WTC11 (cell line): ENCODE measurements around the gene ZNF185. TPM values are rescaled to one million over a fixed set of nuclear protein-coding genes. Genes with fewer than 3 reads are reported as not detected.
"Not testable (repeated sequence)": the region's sequence is repeated elsewhere in the genome, so short reads cannot be mapped to it uniquely, and the experiment has no call there.

Experiments used
- ATAC-seq: fragments of 200-7000 bp; cut with Tn5 transposase; 2 replicates; pipeline ENCODE4 v1.10.0; 2021; ENCODE audit warnings: mild to moderate bottlenecking, moderate library complexity
- CTCF ChIA-PET: fragments of 300-600 bp; sonication (Branson Sonifier 250); formaldehyde crosslinking; loops from one replicate; lab custom pipeline; 2021; ENCODE audit warnings: antibody characterized with exemption; lab: Charles Lee
- POLR2A ChIA-PET: fragments of 350-600 bp; sonication (Branson Sonifier 250); formaldehyde crosslinking; loops from one replicate; lab custom pipeline; 2021; ENCODE audit warnings: antibody characterized with exemption; lab: Charles Lee
- DNase-seq: peaks from one replicate; pipeline ENCODE4 v3.0.0; 2021; ENCODE audit warnings: low spot score
- H3K27ac Mint-ChIP-seq: 2 replicates; pipeline ENCODE4 v1.8.0; 2021; ENCODE audit warnings: mixed read lengths
- H3K27me3 Mint-ChIP-seq: 2 replicates; pipeline ENCODE4 v1.8.0; 2021; ENCODE audit warnings: low read depth, mild to moderate bottlenecking, moderate library complexity, mixed read lengths
- H3K36me3 Mint-ChIP-seq: 2 replicates; pipeline ENCODE4 v1.8.0; 2021; ENCODE audit warnings: mixed read lengths
- H3K4me1 Mint-ChIP-seq: 2 replicates; pipeline ENCODE4 v1.8.0; 2022; ENCODE audit warnings: mixed read lengths
- H3K4me3 Mint-ChIP-seq: 2 replicates; pipeline ENCODE4 v1.8.0; 2021; ENCODE audit warnings: mild to moderate bottlenecking, moderate library complexity, mixed read lengths
- H3K9me3 Mint-ChIP-seq: 2 replicates; pipeline ENCODE4 v1.8.0; 2021; ENCODE audit warnings: mixed read lengths
- AR ChIP-seq: fragments of 250-450 bp; sonication (Bioruptor Pico); IDR thresholded peaks from 2 replicates; pipeline ENCODE4 v1.9.0; 2021; ENCODE audit warnings: mild to moderate bottlenecking
- ARID4B ChIP-seq: sonication (generic); formaldehyde crosslinking; IDR thresholded peaks from 2 replicates; pipeline ENCODE4 v1.8.0; 2023; ENCODE audit warnings: missing genetic modification reagents, mild to moderate bottlenecking, borderline replicate concordance
- ATF3 ChIP-seq: sonication (generic); formaldehyde crosslinking; conservative IDR thresholded peaks from 2 replicates; pipeline ENCODE4 v1.8.1; 2022; ENCODE audit warnings: mild to moderate bottlenecking, missing genetic modification reagents
- EMX1 ChIP-seq: fragments of 250-450 bp; sonication (Bioruptor Pico); IDR thresholded peaks from 2 replicates; pipeline ENCODE4 v1.8.0; 2021; ENCODE audit warnings: mild to moderate bottlenecking
- GRHL2 ChIP-seq: fragments of 250-450 bp; sonication (Bioruptor Pico); IDR thresholded peaks from 2 replicates; pipeline ENCODE4 v1.8.0; 2022; ENCODE audit warnings: mild to moderate bottlenecking, moderate library complexity; ENCODE audit not compliant: insufficient replicate concordance, severe bottlenecking
- GTF2I ChIP-seq: fragments of 250-450 bp; sonication (Bioruptor Pico); conservative IDR thresholded peaks from 2 replicates; pipeline ENCODE4 v1.4.0; 2021; ENCODE audit warnings: mild to moderate bottlenecking
- JUN ChIP-seq: sonication (generic); formaldehyde crosslinking; IDR thresholded peaks from 2 replicates; pipeline ENCODE4 v1.8.0; 2023; ENCODE audit warnings: mild to moderate bottlenecking, missing genetic modification reagents
- RELA ChIP-seq: sonication (generic); formaldehyde crosslinking; IDR thresholded peaks from 2 replicates; pipeline ENCODE4 v1.8.1; 2022; ENCODE audit warnings: missing genetic modification reagents, mild to moderate bottlenecking, borderline replicate concordance
- ZNF425 ChIP-seq: fragments of 250-450 bp; sonication (Bioruptor Pico); conservative IDR thresholded peaks from 2 replicates; pipeline ENCODE4 v1.9.0; 2021; ENCODE audit warnings: mild to moderate bottlenecking
- ZNF512 ChIP-seq: sonication (generic); formaldehyde crosslinking; IDR thresholded peaks from 2 replicates; pipeline ENCODE4 v1.8.1; 2022; ENCODE audit warnings: missing genetic modification reagents, borderline replicate concordance
- ZNF671 ChIP-seq: fragments of 250-450 bp; sonication (Bioruptor Pico); IDR thresholded peaks from 2 replicates; pipeline ENCODE4 v1.8.0; 2021; ENCODE audit warnings: mild to moderate bottlenecking
- total RNA-seq: library from RNA; stranded (reverse); gene quantifications from 3 replicates; pipeline ENCODE4 v1.2.3, GENCODE V29; 2021
- TF ChIP-seq, protein P1 (sequence below): fragments of 200-600 bp; IDR thresholded peaks from 2 replicates; pipeline ENCODE4 v1.8.0; 2022; ENCODE audit warnings: antibody characterized with exemption
- TF ChIP-seq, protein P2 (sequence below): sonication (generic); formaldehyde crosslinking; IDR thresholded peaks from 2 replicates; pipeline ENCODE4 v1.8.1; 2023; ENCODE audit warnings: mild to moderate bottlenecking, moderate library complexity, missing genetic modification reagents
- TF ChIP-seq, protein P3 (sequence below): sonication (generic); formaldehyde crosslinking; IDR thresholded peaks from 2 replicates; pipeline ENCODE4 v1.8.0; 2023; ENCODE audit warnings: missing genetic modification reagents

The ZNF185 gene
- total RNA-seq, 1 experiment from 2014 or later: 8.2 TPM

DNA sequence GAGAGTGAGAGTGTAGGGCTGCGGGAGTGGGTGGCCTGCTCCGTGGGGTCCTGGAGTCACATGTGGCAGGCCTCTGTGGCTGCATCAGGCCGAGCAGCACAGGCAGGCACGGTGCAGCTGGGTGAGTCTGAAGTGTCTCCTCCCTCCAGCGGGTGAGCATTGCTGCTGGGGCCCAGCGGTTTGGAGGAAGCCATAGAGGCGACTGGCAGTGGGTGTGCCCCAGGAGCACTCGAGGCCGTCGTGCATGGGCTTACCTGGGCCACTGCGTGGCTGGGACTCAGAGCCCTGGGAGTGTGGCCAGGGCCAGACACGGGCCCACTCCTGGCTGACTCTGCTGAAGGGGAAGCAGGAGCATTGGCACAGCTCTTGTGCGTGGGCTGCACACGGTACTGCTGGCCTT, 10.6 kb downstream of the ZNF185 start (continued):
- TF ChIP-seq ZNF425 (no peak), GRHL2 (CRISPR knock-in tag) (no peak), AR (CRISPR knock-in tag) (no peak), ZNF512 (CRISPR knock-in tag) (no peak)

- H3K4me1 Mint-ChIP-seq, POLR2A ChIA-PET, H3K9me3 Mint-ChIP-seq, H3K4me3 Mint-ChIP-seq, H3K36me3 Mint-ChIP-seq, DNase-seq, H3K27me3 Mint-ChIP-seq, H3K27ac Mint-ChIP-seq, ATAC-seq: not testable (repeated sequence)
- CTCF ChIA-PET: interaction anchor here (0.7 kb wide), 1 partner anchor 123 kb away, joined by 3 read pairs; no protein-coding TSS in a partner anchor
These were observed 12.2 kb downstream of the ZNF185 start for GRCh38 chrX:152910018-152910417.

DNA sequence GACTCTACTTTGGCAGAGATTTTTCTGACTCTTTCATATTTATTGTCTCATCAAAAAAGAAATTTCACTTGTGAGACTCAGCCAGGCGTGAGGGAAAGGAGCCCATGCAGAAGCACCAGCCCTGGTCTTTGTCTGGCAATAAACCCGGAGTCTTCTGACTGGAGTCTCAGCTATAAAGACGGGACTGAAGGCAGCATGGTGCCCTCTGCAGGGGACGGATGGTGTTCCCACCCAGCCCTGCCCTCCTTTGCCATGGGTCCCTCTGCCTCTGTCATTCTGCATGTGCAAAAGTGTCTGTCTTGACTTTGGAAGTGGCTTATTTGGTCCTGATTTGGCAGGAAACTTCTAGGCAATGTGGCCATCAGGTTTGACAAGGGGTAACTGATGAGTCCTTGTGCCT, 14.2 kb downstream of the ZNF185 start:
- CTCF ChIA-PET: interaction anchor here (0.6 to 6.6 kb wide), 10 partner anchors 7 to 91 kb away, joined by 3 to 42 read pairs (median 4); partner anchors contain the start of genes CETN2 and NSDHL
- DNase-seq (no peak), ATAC-seq (no peak)

DNA sequence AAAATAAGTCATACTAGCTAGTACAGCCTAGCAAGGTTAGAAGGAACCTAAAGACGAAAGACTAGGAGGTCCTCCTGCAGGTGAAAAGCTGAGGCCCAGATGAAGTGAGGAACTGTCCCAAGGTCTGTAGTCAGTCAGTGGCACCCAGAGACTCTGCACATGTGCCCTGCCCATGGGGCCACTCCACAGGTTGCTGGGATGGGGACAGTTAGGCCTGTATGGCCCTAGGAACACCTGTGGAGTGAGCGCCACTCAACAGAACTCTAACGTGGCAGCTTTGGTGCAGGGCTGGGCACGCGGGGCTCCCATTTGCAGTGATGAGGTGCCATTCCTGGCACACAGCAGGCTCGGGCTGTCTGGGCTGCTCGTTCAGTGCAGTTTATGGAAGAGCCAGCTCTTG, 14.8 kb downstream of the ZNF185 start:
- no peak for DNase-seq
- Mint-ChIP-seq H3K27ac (no peak overlapping the region), H3K27me3 (no peaks in the 10 kb centered on the region; the same call in 1 of the 2 replicates), H3K4me1 (peaks cover 6% of the 10 kb centered on the region), H3K9me3 (no peaks in the 10 kb centered on the region), H3K4me3 (no peak overlapping the region), H3K36me3 (no peaks in the 10 kb centered on the region)
- no peak for ATAC-seq
- POLR2A ChIA-PET: no interaction called here
- CTCF ChIA-PET: interaction anchor here (0.8 to 6.6 kb wide), 12 partner anchors 7 to 91 kb away, joined by 3 to 42 read pairs (median 6); partner anchors contain the start of genes CETN2 and NSDHL
- TF ChIP-seq, protein P1, sequence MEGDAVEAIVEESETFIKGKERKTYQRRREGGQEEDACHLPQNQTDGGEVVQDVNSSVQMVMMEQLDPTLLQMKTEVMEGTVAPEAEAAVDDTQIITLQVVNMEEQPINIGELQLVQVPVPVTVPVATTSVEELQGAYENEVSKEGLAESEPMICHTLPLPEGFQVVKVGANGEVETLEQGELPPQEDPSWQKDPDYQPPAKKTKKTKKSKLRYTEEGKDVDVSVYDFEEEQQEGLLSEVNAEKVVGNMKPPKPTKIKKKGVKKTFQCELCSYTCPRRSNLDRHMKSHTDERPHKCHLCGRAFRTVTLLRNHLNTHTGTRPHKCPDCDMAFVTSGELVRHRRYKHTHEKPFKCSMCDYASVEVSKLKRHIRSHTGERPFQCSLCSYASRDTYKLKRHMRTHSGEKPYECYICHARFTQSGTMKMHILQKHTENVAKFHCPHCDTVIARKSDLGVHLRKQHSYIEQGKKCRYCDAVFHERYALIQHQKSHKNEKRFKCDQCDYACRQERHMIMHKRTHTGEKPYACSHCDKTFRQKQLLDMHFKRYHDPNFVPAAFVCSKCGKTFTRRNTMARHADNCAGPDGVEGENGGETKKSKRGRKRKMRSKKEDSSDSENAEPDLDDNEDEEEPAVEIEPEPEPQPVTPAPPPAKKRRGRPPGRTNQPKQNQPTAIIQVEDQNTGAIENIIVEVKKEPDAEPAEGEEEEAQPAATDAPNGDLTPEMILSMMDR: no peak
- TF ChIP-seq EMX1 (no peak), ZNF671 (no peak), ARID4B (CRISPR knock-in tag) (no peak), JUN (no peak)
- TF ChIP-seq, protein P2, sequence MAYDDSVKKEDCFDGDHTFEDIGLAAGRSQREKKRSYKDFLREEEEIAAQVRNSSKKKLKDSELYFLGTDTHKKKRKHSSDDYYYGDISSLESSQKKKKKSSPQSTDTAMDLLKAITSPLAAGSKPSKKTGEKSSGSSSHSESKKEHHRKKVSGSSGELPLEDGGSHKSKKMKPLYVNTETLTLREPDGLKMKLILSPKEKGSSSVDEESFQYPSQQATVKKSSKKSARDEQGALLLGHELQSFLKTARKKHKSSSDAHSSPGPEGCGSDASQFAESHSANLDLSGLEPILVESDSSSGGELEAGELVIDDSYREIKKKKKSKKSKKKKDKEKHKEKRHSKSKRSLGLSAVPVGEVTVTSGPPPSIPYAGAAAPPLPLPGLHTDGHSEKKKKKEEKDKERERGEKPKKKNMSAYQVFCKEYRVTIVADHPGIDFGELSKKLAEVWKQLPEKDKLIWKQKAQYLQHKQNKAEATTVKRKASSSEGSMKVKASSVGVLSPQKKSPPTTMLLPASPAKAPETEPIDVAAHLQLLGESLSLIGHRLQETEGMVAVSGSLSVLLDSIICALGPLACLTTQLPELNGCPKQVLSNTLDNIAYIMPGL: no peak
- TF ChIP-seq, protein P3, sequence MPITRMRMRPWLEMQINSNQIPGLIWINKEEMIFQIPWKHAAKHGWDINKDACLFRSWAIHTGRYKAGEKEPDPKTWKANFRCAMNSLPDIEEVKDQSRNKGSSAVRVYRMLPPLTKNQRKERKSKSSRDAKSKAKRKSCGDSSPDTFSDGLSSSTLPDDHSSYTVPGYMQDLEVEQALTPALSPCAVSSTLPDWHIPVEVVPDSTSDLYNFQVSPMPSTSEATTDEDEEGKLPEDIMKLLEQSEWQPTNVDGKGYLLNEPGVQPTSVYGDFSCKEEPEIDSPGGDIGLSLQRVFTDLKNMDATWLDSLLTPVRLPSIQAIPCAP (CRISPR knock-in tag): no peak

More for the DNA sequence above, 14.2 kb downstream of the ZNF185 start:
- Mint-ChIP-seq H3K27ac (no peak overlapping the region), H3K9me3 (no peaks in the 10 kb centered on the region), H3K27me3 (no peaks in the 10 kb centered on the region; the same call in 1 of the 2 replicates), H3K4me3 (no peak overlapping the region), H3K36me3 (no peaks in the 10 kb centered on the region), H3K4me1 (peaks cover 11% of the 10 kb centered on the region)
- POLR2A ChIA-PET: no interaction called here
- TF ChIP-seq ATF3 (CRISPR knock-in tag) (no peak), GTF2I (no peak), RELA (CRISPR knock-in tag) (no peak)
